GM19452 (cell line): ENCODE data around the gene ST14.
"Not testable (repeated sequence)": the region's sequence is repeated elsewhere in the genome, so short reads cannot be mapped to it uniquely, and the experiment has no call there.

Experiments
- ATAC-seq: cut with Tn5 transposase; IDR thresholded peaks from one replicate; pipeline ENCODE4 v1.9.1; 2021; ENCODE audit not compliant: unreplicated experiment

ST14 gene

DNA sequence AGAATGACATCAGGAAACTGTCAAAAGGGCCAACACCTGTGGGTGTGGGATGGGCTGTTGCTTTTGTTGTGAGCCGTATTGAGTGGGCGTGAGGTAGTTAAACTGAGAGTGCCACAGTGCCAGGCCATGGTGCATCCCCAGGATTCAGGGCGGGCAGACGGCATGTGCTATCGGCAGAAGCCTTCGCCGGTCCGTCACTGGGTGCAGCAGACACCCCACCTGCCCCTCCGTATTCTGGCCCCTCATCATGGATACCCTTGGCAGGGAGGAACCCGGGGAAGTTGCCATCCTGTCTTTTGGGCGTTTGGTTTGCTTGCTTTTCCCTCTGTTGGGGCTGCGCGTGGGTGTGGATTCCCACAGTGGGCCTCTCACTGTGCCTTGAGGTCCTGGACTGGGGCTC lies 27.5 kb downstream of the ST14 start:
- no peak for ATAC-seq

DNA sequence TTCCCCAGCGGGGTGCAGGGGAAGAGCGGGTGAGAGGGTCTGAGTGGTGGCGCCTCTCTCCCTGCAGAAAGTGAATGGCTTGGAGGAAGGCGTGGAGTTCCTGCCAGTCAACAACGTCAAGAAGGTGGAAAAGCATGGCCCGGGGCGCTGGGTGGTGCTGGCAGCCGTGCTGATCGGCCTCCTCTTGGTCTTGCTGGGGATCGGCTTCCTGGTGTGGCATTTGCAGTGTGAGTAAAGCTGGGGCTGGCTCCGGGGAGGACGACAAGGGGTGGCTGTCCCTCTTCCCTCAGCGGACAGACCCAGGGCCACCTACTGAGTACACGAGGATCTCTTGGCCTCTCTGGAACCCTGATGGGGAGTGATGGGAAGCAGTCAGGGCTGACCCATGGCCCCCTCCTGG lies 28.5 kb downstream of the ST14 start:
- ATAC-seq: no peak

DNA sequence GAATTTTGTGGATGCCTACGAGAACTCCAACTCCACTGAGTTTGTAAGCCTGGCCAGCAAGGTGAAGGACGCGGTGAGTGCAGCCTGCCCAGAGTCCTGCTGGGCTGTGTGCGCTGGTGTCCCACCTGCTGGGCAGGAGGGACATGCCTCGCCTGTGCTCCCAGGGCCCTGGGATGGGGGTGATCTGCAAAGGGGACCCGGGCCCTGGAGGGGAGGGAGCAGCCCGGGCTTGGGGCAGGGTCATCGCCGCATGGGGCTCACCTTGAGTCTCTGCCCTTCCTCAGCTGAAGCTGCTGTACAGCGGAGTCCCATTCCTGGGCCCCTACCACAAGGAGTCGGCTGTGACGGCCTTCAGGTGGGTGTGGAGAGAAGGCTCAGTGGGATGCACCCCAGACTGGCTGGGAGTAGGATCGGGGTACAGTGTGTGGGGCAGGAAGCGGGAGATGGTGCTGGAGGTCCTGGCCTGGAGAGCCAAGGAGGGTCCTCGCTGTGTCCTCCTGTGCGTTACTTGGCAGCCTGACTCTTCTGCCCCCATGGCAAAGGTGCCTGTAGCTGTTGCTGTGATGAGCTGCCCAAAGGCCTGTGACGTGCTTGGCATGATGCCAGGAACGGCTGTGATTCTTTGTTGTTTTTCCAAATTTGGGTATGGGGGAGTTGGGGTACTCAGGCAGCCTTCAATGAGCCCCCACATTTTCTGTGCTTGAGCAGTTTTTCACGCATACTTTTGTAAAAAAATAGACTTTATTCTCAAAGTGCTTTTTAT lies 29.2 kb downstream of the ST14 start:
- ATAC-seq: no peak

DNA sequence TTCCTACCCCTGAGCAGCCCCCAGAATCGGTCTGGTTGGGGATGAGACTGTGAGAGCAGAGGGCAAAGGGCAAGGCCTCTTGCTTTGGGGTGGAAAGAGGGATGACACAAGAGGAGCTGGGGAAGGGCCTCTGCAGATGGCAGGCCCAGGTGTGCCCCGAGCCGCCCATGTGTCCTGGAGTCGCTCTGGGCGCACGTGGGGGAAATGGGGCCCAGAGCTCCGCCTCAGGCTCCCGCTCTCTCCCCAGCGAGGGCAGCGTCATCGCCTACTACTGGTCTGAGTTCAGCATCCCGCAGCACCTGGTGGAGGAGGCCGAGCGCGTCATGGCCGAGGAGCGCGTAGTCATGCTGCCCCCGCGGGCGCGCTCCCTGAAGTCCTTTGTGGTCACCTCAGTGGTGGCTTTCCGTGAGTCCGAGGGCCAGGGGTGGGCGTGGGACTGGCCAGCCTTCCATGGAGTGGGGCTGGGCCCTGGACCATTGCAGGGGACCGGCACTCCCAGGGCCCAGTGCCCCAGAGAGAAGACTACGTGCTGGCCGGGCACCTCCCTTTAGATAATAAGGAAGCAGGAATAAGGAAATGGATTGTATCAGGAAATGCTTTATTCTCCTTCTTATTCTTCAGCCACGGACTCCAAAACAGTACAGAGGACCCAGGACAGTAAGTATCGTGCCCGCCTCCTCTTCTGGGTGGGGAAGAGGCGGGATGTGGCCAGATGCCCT lies 30.1 kb downstream of the ST14 start:
- no peak for ATAC-seq

DNA sequence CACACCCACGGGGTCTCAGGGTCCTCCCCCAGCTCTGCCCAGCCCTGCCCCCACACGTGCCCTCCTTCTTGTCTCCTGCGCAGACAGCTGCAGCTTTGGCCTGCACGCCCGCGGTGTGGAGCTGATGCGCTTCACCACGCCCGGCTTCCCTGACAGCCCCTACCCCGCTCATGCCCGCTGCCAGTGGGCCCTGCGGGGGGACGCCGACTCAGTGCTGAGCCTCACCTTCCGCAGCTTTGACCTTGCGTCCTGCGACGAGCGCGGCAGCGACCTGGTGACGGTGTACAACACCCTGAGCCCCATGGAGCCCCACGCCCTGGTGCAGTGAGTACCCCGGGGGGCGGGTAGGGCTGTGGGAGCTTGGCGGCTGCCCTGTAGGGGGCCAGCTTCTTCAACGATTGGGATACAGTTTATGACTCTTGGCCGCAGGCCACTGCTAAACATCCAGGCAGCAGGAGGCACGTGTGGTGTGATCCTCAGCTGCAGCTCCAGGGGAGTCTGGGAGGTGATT lies 30.8 kb downstream of the ST14 start:
- ATAC-seq: no peak

DNA sequence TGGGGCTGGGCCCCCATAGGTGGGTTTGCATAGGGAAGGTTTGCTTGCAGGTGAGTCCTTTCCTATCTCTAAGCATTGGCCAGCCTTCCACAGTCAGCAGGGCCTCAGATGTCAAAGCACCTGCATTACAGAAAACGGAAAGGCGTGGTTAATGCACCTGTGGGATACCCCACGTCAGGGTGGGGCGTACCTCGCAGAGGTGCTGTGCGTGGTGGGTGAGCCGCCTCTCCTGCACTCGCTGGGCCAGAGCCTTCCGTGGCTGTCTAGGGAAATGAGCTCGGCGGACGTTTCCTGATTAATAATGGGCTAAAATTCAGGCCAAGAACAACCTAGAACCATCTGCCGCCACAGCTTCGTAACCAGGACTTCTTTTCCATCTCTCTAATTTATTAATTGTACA lies 32.3 kb downstream of the ST14 start:
- no peak for ATAC-seq

DNA sequence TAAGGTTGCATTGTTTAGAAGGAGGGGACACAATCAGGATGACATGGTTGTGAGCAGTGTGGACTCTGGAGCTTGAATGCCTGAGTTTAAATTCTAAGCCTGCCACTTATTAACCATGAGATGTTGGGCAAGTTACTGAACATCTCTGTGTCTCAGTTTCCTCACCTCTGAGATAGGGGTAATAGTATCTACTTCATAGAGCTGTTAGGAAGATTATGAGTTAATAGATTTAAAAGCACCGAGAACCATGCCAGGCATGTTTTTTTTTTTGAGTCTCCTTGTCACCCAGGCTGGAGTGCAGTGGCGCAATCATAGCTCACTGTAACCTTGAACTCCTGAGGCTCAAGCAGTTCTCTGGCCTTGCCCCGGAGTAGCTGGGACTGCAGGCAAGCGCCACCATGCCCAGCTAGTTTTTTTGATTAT lies 33.3 kb downstream of the ST14 start:
- no peak for ATAC-seq

DNA sequence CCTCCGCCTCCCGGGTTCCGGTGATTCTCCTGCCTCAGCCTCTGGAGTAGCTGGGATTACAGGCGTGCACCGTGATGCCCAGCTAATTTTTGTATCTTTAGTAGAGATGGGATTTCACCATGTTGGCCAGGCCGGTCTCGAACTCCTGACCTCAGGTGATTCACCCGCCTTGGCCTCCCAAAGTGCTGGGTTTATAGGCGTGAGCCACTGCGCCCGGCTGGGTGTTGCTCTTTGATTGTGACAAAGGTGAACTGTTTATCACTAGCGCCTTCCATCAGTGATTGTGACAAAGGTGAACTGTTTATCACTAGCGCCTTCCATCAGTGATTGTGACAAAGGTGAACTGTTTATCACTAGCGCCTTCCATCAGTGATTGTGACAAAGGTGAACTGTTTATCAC lies 34.0 kb downstream of the ST14 start:
- not testable (repeated sequence) for ATAC-seq

DNA sequence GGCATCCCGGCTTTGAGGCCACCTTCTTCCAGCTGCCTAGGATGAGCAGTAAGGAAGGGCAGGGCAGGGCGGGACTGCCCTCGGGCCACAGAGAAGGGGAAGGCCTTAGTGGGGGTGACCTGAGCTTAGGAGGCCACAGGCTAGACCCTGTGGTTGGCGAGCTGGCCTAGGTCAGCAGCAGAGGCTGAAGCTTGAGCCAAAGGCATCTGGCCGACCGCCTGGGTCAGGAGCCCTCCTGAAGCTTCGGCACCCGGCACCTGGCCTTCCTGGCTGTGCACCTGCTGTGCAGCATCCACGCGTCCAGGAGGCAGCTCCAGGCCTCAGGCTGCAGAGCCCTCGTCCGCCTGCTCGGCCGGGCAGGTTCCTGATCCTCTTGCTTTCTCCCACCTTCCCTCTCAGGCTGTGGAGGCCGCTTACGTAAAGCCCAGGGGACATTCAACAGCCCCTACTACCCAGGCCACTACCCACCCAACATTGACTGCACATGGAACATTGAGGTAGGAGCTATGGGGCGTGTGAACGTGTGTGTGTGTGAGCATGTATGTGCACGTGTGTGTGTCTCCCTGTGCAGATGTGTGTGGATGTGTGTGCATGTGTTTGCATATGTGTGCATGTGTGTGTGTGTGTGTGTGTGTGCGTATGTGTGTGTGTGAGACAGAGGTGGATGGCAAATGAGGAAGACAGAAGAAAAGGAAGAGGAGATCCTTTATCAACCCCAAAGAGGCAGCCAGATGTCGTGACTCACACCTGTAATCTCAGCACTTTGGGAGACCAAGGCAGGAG lies 34.9 kb downstream of the ST14 start:
- no peak for ATAC-seq

DNA sequence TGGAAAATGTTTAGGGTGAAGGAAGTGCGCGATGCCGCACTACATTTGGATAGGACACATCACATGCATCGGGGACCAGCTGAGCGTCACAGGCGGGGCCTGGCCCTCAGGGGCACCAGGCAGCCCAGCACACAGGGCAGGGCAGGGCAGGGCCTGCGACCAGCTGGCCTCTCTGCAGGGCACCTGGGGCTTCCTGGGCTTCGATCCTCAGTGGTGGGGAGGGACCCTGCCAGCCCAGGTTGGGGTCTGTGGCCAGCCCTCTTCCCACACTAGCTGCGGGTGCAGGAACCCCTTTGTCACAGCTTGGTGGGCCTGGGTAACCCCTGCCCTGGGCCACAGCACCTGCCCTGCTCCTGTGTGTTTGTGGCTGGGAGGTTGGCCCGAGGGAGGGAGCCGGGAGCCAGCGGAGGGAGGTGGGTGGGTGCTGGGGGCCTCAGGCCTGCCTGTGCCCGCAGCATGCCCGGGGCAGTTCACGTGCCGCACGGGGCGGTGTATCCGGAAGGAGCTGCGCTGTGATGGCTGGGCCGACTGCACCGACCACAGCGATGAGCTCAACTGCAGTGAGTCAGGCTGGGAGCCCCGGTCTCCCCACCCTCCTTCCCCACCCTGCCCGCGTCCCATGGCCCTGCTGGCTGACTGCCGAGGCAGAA lies 37.9 kb downstream of the ST14 start:
- ATAC-seq: no peak

DNA sequence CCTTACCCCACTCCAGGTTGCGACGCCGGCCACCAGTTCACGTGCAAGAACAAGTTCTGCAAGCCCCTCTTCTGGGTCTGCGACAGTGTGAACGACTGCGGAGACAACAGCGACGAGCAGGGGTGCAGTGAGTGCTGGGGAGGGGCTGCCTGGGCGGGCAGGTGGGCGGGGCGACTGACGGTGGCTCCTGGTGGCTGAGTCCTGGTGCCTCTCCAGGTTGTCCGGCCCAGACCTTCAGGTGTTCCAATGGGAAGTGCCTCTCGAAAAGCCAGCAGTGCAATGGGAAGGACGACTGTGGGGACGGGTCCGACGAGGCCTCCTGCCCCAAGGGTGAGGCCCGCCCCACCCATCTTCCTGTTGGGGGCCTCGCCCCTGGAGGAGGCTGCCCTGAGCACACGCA lies 38.7 kb downstream of the ST14 start:
- no peak for ATAC-seq

DNA sequence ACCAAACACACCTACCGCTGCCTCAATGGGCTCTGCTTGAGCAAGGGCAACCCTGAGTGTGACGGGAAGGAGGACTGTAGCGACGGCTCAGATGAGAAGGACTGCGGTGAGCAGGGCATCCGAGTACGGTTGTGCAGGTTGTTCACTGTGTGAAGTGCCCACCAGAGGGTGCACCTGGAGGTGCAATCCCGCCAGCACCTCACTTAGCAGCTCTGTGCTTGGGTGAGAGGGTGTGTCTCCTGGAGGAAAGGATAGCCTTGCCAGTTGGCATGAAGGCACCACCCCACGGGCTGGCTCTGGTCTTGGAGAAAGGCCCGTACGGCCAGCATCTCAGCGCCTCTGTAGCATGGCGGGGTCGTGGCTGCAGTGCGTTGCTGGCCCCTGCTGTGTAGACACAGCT lies 39.4 kb downstream of the ST14 start:
- ATAC-seq: no peak

DNA sequence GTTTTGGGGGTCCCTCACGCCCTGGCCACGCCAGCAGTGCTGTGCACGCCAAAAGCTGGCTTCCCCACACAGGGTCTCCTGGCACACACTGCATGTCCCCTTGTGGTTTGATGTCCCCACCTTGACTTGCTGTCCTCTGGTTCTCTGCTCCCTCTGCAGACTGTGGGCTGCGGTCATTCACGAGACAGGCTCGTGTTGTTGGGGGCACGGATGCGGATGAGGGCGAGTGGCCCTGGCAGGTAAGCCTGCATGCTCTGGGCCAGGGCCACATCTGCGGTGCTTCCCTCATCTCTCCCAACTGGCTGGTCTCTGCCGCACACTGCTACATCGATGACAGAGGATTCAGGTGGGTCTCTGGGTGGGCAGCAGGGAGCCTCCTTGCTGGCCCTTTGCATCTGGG lies 40.2 kb downstream of the ST14 start:
- no peak for ATAC-seq

DNA sequence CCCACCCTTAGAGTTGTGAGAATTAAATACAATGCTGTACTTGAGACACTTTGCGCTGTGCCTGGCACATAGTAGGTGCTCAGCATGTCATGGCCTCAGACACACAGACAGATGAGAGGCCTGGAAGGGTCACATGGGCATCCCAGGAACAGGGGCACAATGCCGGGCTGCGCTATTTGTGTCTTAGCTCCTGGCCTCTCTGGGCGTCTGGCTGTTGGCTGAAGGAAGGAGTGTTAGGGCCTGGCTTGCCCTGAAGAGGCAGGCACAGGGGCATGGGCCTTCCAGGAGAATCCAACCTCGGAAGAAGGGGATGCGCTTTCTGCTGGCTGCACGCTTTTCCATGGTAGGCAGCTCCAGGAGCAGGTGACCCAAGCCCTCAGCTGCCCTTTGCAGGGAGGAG lies 41.4 kb downstream of the ST14 start:
- ATAC-seq: no peak

DNA sequence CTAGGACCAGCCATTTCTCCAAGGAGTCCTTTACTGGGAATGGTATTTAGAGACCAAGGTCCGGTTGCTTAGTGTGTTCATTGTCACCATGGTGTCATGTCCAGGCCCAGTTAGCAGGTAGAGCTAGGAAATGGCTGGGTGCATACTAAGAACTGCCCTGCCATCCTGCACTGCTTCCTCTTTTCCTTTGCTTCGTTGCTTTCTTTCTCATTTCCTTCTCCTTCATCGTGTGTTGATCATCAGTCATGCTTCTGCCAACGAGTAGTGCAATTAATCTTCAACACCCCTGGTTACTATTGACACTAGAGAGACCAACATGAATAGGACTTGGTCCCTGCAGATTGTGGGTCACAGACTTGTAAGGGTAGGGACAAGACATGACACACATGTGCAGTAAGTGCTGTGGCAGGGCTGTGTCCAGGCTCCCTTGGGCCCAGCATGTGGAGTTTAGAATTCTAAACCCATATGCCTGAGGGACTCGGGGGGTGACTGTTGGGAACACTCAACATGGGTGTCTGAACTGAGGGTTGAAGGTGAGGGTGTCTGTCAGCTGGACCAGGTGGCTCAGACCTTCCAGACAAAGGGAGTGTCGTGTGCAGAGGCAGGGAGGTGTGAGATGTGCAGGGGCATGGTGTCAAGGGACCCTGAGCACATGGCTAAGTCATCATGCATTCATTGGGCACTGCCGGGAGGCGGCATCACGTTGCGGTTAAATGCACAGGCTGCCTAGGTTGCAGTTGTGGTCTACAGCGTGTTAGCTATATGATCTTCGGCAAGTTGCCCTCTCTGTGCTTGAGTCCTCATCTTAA lies 42.6 kb downstream of the ST14 start:
- no peak for ATAC-seq

DNA sequence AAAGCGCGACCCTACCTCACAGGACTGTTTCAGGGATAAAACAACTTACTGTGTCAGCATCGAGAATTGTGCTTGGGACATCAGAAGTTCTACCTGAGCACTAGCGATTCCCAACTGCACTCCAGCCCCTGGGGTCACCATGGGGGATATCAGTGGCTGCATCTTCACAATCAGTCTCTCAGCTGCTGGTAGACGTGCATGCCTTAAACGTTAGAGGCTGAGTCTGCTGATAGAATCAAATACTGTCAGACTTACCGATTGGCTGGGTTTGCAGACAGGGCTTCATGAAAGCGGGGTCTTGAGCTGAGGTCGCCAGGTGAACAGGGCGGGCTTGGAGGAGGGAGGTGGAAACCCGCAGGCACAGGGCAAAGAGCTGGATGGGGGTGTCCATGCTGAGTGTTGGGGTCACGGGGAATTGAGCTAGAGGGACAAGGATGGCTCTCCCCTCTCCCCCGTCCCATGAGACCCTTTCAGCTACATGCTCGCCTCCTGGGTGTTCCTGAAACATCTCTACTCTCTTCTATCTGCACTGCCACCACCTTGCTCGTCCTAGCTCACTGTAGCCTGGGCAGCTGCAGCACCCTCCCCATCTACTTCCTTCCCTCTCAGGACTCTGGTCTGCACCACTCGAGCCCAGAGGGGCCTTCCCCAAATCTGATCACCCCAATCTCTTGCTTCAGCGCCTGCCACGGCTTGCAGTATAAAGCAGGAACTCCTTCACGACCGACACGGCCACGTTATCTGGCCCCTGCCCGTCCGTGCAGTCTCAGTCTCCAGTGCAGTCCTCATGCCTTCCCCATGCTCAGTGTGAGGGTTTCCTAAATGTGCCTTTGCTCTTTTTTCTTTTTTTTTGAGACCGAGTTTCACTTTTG lies 43.5 kb downstream of the ST14 start:
- no peak for ATAC-seq

DNA sequence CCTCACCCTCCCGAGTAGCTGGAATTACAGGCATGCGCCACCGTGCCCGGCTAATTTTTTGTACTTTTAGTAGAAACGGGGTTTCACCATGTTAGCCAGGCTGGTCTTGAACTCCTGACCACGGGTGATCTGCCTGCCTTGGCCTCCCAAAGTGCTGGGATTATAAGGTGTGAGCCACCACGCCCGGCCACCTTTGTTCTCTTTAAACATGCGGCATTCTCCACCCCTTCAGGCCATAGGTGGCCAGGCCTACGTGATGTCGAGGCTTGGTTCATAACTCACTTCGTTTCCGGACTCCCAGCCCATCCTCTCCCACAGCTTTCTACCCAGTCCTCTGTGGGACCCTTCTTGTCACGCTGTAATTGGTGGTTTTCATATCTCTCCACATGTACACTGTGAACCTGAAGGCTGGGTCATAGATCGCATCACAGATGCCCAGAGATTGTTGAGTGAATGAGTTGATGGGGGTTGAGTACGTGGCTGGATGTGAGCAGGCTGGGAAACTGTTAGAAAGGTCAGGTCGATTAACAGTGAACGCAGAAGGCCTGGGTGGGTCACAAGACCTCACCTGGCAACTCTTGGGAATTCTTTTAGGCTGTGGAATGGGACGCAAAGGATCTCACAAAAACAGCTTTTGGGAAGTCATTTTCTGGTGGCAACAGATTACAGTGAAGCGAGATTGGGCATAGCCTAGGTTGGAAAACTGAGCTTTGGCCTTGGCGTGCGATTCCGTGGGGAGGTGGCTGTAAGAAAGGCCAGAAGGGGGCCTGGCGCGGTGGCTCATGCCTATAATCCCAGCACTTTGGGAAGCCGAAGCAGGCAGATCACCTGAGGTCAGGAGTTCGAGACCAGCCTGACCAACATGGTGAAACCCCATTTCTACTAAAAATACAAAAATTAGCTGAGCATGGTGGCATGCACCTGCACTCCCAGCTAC lies 44.5 kb downstream of the ST14 start:
- no peak for ATAC-seq

DNA sequence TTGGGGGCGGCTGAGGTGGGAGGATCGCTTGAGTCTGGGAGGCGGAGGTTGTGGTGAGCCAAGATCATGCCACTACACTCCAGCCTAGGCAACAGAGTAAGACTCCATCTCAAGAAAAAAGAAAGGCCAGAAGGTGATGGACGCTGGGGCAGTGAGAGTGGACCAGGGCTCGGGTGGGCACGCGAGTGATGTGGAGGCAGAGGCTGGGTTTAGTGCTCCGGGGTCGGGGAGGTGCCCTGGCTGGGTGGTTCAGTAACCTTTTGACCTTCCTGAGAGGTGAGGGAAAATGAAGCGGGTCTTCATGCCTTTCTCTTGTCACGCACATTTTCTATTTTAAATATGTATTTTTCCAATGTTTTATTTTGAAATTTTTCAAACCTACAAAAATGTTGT lies 45.1 kb downstream of the ST14 start:
- no peak for ATAC-seq
